A549 (cell line): ENCODE data around the gene DPEP2.

Experiments
- ATOH8 ChIP-seq: fragments of 250-450 bp; sonication (Bioruptor Pico); IDR thresholded peaks from 2 replicates; pipeline ENCODE4 v1.5.0; 2020; ENCODE audit warnings: low read depth, mild to moderate bottlenecking, moderate library complexity
- CTCF ChIP-seq: fragments of >200 bp; sonication (Bioruptor Twin); formaldehyde crosslinking; IDR thresholded peaks from 3 replicates; pipeline ENCODE4 v1.5.1; 2016
- ELK1 ChIP-seq: fragments of 150-350 bp; IDR thresholded peaks from 2 replicates; pipeline ENCODE4 v1.6.1; 2014; ENCODE audit warnings: low read depth, mild to moderate bottlenecking, low read length
- EP300 ChIP-seq, 2 experiments: fragments of >200 bp; sonication (Bioruptor Twin); formaldehyde crosslinking; IDR thresholded peaks; 2 replicates in 1 of 2; 3 replicates in 1 of 2; pipeline ENCODE4 v1.6.1; 2016 to 2017
- HDAC2 ChIP-seq: fragments of 200-600 bp; sonication (generic); IDR thresholded peaks from 2 replicates; pipeline ENCODE4 v1.6.1; 2016
- HMGXB4 ChIP-seq: fragments of 250-450 bp; sonication (Bioruptor Pico); IDR thresholded peaks from 2 replicates; pipeline ENCODE4 v1.5.0; 2021; ENCODE audit warnings: mild to moderate bottlenecking, moderate library complexity, borderline replicate concordance
- HOXA7 ChIP-seq: fragments of 250-450 bp; sonication (Bioruptor Pico); IDR thresholded peaks from 2 replicates; pipeline ENCODE4 v1.5.0; 2020; ENCODE audit warnings: mild to moderate bottlenecking, moderate library complexity
- KDM1A ChIP-seq: fragments of 200-600 bp; sonication (generic); IDR thresholded peaks from 2 replicates; pipeline ENCODE4 v1.6.1; 2016; ENCODE audit warnings: low read depth, mild to moderate bottlenecking
- NR3C1 ChIP-seq: fragments of >200 bp; sonication (Bioruptor Twin); formaldehyde crosslinking; IDR thresholded peaks from 3 replicates; pipeline ENCODE4 v1.6.1; 2017
- POLR2A ChIP-seq: IDR thresholded peaks from 2 replicates; pipeline ENCODE4 v1.6.1; 2012; ENCODE audit warnings: mild to moderate bottlenecking, low read length
- RCOR1 ChIP-seq: fragments of 150-350 bp; IDR thresholded peaks from 2 replicates; pipeline ENCODE4 v1.6.1; 2014; ENCODE audit warnings: antibody characterized with exemption, low read length, low read depth
- SREBF2 ChIP-seq: fragments of 450-650 bp; IDR thresholded peaks from 2 replicates; pipeline ENCODE4 v1.6.1; 2014; ENCODE audit warnings: mild to moderate bottlenecking, moderate library complexity
- USF2 ChIP-seq: fragments of 450-650 bp; IDR thresholded peaks from 2 replicates; pipeline ENCODE4 v1.6.1; 2014; ENCODE audit warnings: antibody characterized with exemption

- TF ChIP-seq CTCF (no peak), NR3C1 (no peak), HOXA7 (CRISPR knock-in tag) (no peak), ATOH8 (CRISPR knock-in tag) (no peak), POLR2A (no peak), EP300 (IDR thresholded peaks at IDR 0.05) (no peak), RCOR1 (no peak), HMGXB4 (CRISPR knock-in tag) (no peak), SREBF2 (no peak), HDAC2 (no peak), ELK1 (no peak), USF2 (no peak), KDM1A (no peak)
Measured at GRCh38 chr16:67989322-67990017, 9.8 kb downstream of the DPEP2 start.
